Mesenchymal stem cell (in vitro differentiated cells and primary cell): ENCODE results near the gene EXOC4.

Source experiments
- DNase-seq: peaks from one replicate; pipeline ENCODE4 v3.0.0-alpha.2; 2013
- H2AFZ ChIP-seq: one replicate; pipeline ENCODE4 v1.6.1; 2013; ENCODE audit warnings: low read depth, mild to moderate bottlenecking, control low read depth, inconsistent platforms, low read length, moderate library complexity
- H2AK5ac ChIP-seq: 2 replicates; pipeline ENCODE4 v1.6.1; 2013; ENCODE audit warnings: low read length, moderate library complexity, mild to moderate bottlenecking, inconsistent platforms; ENCODE audit not compliant: severe bottlenecking
- H2BK120ac ChIP-seq: one replicate; pipeline ENCODE4 v1.6.1; 2013; ENCODE audit warnings: low read depth, mild to moderate bottlenecking, inconsistent platforms, low read length, moderate library complexity
- H2BK12ac ChIP-seq, 2 experiments: one replicate each; pipeline ENCODE4 v1.6.1; 2013; ENCODE audit warnings: inconsistent platforms in 2 of 2, low read length in 2 of 2, mild to moderate bottlenecking in 2 of 2, moderate library complexity in 2 of 2, control low read depth in 1 of 2
- H2BK15ac ChIP-seq: one replicate; pipeline ENCODE4 v1.6.1; 2013; ENCODE audit warnings: mild to moderate bottlenecking, low read depth, inconsistent platforms; ENCODE audit not compliant: poor library complexity, severe bottlenecking
- H2BK5ac ChIP-seq: 2 replicates; pipeline ENCODE4 v1.6.1; 2013; ENCODE audit warnings: low read depth, mild to moderate bottlenecking, low read length, control low read depth, inconsistent platforms; ENCODE audit not compliant: poor library complexity, severe bottlenecking
- H3K14ac ChIP-seq, 2 experiments: one replicate each; pipeline ENCODE4 v1.6.1; 2013; ENCODE audit warnings: inconsistent platforms in 2 of 2, low read length in 2 of 2, control low read depth in 1 of 2, mild to moderate bottlenecking in 1 of 2, moderate library complexity in 1 of 2
- H3K18ac ChIP-seq, 2 experiments: one replicate each; pipeline ENCODE4 v1.6.1; 2013; ENCODE audit warnings: inconsistent platforms in 2 of 2, low read length in 2 of 2, control low read depth in 1 of 2, low read depth in 1 of 2, mild to moderate bottlenecking in 1 of 2
- H3K23ac ChIP-seq, 2 experiments: one replicate each; pipeline ENCODE4 v1.6.1; 2013; ENCODE audit warnings: inconsistent platforms in 2 of 2, low read length in 2 of 2, mild to moderate bottlenecking in 2 of 2, moderate library complexity in 2 of 2, control low read depth in 1 of 2
- H3K27ac ChIP-seq: 2 replicates; pipeline ENCODE4 v1.5.1; 2013; ENCODE audit warnings: mild to moderate bottlenecking, moderate library complexity, low read length, control low read depth, inconsistent platforms; ENCODE audit not compliant: poor library complexity, severe bottlenecking
- H3K27me3 ChIP-seq, 2 experiments: 2 replicates each; pipeline versions ENCODE4 v1.6.1 to v1.7.0; 2013; ENCODE audit warnings: low read length in 2 of 2, mild to moderate bottlenecking in 2 of 2, moderate library complexity in 2 of 2, control low read depth in 1 of 2, inconsistent platforms in 1 of 2; ENCODE audit not compliant: control insufficient read depth in 1 of 2, insufficient read depth in 1 of 2
- H3K36me3 ChIP-seq, 2 experiments: 2 replicates each; pipeline versions ENCODE4 v1.6.1 to v1.7.0; 2013; ENCODE audit warnings: low read length in 2 of 2, control low read depth in 1 of 2, inconsistent platforms in 1 of 2, low read depth in 1 of 2, mild to moderate bottlenecking in 1 of 2; ENCODE audit not compliant: insufficient read depth in 2 of 2, control insufficient read depth in 1 of 2
- H3K4ac ChIP-seq, 2 experiments: one replicate each; pipeline ENCODE4 v1.6.1; 2013; ENCODE audit warnings: inconsistent platforms in 2 of 2, low read length in 2 of 2, mild to moderate bottlenecking in 2 of 2, moderate library complexity in 2 of 2, control low read depth in 1 of 2, low read depth in 1 of 2
- H3K4me1 ChIP-seq: 2 replicates; pipeline ENCODE4 v1.6.1; 2013; ENCODE audit warnings: low read depth, low read length, control low read depth; ENCODE audit not compliant: control insufficient read depth, insufficient read depth
- H3K4me2 ChIP-seq: 2 replicates; pipeline ENCODE4 v1.6.1; 2013; ENCODE audit warnings: low read length, mild to moderate bottlenecking, inconsistent platforms; ENCODE audit not compliant: poor library complexity, severe bottlenecking
- H3K4me3 ChIP-seq, 2 experiments: 2 replicates each; pipeline versions ENCODE4 v1.5.1 to v1.7.0; 2013; ENCODE audit warnings: low read length in 2 of 2, mild to moderate bottlenecking in 2 of 2, control low read depth in 1 of 2, low read depth in 1 of 2; ENCODE audit not compliant: insufficient read depth in 1 of 2
- H3K79me1 ChIP-seq: replicated peaks from 2 replicates; pipeline ENCODE4 v1.6.1; 2013; ENCODE audit warnings: mild to moderate bottlenecking, control low read depth, low read length, inconsistent platforms; ENCODE audit not compliant: poor library complexity, severe bottlenecking
- H3K9ac ChIP-seq: 2 replicates; pipeline ENCODE4 v1.7.0; 2013; ENCODE audit warnings: mild to moderate bottlenecking, low read length, moderate library complexity
- H3K9me3 ChIP-seq: 2 replicates; pipeline ENCODE4 v1.7.0; 2013; ENCODE audit warnings: mild to moderate bottlenecking, low read length; ENCODE audit not compliant: control insufficient read depth
- H4K8ac ChIP-seq: one replicate; pipeline ENCODE4 v1.6.1; 2013; ENCODE audit warnings: inconsistent platforms, mild to moderate bottlenecking, low read length, moderate library complexity
- H4K91ac ChIP-seq: one replicate; pipeline ENCODE4 v1.6.1; 2013; ENCODE audit warnings: mild to moderate bottlenecking, low read length, inconsistent platforms
- WGBS: methylation state at CpG from one replicate; pipeline ENCODE4 v1.1.7; 2013; ENCODE audit warnings: mixed read lengths; 5-methylcytosine and 5-hydroxymethylcytosine counted together

Gene EXOC4

GRCh38 chr7:133564484-133564883 is 311.6 kb downstream of the EXOC4 start:
- H3K27ac ChIP-seq = no peak overlapping the region
- H2BK15ac ChIP-seq = no peak overlapping the region
- H2AK5ac ChIP-seq = no peak overlapping the region
- H3K4ac ChIP-seq = no peak overlapping the region
- no peak overlapping the region for H4K91ac ChIP-seq
- H2AFZ ChIP-seq = no peak overlapping the region
- H3K4me2 ChIP-seq = no peak overlapping the region
- H4K8ac ChIP-seq = no peak overlapping the region
- H3K9me3 ChIP-seq = no peaks in the 10 kb centered on the region
- no peaks in the 10 kb centered on the region for H3K27me3 ChIP-seq
- no peak overlapping the region for H3K14ac ChIP-seq
- no peak for DNase-seq
- no peak overlapping the region for H2BK120ac ChIP-seq
- no peaks in the 10 kb centered on the region for H3K36me3 ChIP-seq
- WGBS = 100% methylated on average over 1 of the region's 2 CpGs
- H3K18ac ChIP-seq = no peak overlapping the region
- H3K4me1 ChIP-seq = peaks cover 4% of the 10 kb centered on the region
- H3K79me1 ChIP-seq = peaks cover 17% of the 10 kb centered on the region
- peak overlapping the region; percentile 73 for H2BK5ac ChIP-seq
- H3K9ac ChIP-seq = no peak overlapping the region
- no peak overlapping the region for H2BK12ac ChIP-seq
- H3K23ac ChIP-seq = no peak overlapping the region
- no peak overlapping the region for H3K4me3 ChIP-seq

GRCh38 chr7:133568544-133568943 is 315.7 kb downstream of the EXOC4 start:
- WGBS = 100% methylated on average over 1 of the region's 3 CpGs

DNA sequence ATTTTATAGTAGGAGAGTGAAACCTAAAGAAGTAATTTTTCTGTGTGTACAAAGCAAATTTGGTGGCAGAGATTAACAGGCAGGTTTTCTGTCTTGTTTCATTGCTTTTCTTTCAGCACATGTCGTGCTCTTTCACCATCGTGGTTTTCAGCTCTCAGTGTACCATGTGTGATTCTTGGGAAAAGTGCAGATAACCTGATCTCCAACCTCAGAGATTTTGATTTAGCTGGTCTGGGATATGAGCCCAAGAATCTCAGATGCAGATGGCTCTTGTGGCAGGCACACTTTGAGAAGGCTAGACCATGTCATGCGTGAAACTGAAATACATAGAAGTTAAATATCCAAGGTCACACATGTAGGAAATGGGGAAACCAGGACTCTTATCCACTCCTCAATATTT is 317.4 kb downstream of the EXOC4 start:
- Histone ChIP-seq H3K4ac (no peak overlapping the region), H2AFZ (no peak overlapping the region), H2BK5ac (no peak overlapping the region), H4K91ac (no peak overlapping the region), H3K4me3 (no peak overlapping the region), H3K9ac (no peak overlapping the region), H3K27me3 (no peaks in the 10 kb centered on the region), H2AK5ac (no peak overlapping the region), H3K79me1 (peaks cover 18% of the 10 kb centered on the region), H3K23ac (no peak overlapping the region), H2BK12ac (no peak overlapping the region), H3K4me2 (no peak overlapping the region), H3K36me3 (no peaks in the 10 kb centered on the region), H3K18ac (no peak overlapping the region), H2BK120ac (no peak overlapping the region), H4K8ac (no peak overlapping the region), H3K27ac (no peak overlapping the region), H3K4me1 (peaks cover 3% of the 10 kb centered on the region), H3K9me3 (no peaks in the 10 kb centered on the region), H3K14ac (no peak overlapping the region), H2BK15ac (no peak overlapping the region)
- 97% methylated on average over 2 of the region's 3 CpGs for WGBS
- no peak for DNase-seq

More at GRCh38 chr7:133568544-133568943, 315.7 kb downstream of the EXOC4 start:
- Histone ChIP-seq H2BK5ac (no peak overlapping the region), H3K9me3 (no peaks in the 10 kb centered on the region), H2AK5ac (no peak overlapping the region), H2AFZ (no peak overlapping the region), H3K23ac (no peak overlapping the region), H3K27ac (no peak overlapping the region), H4K8ac (no peak overlapping the region), H4K91ac (no peak overlapping the region), H3K36me3 (no peaks in the 10 kb centered on the region), H3K4me1 (peaks cover 3% of the 10 kb centered on the region), H3K4me2 (no peak overlapping the region), H3K18ac (no peak overlapping the region), H3K14ac (no peak overlapping the region), H3K9ac (no peak overlapping the region), H3K79me1 (peaks cover 25% of the 10 kb centered on the region), H3K4ac (no peak overlapping the region), H2BK12ac (no peak overlapping the region), H3K27me3 (no peaks in the 10 kb centered on the region), H2BK15ac (no peak overlapping the region), H3K4me3 (no peak overlapping the region), H2BK120ac (no peak overlapping the region)
- no peak for DNase-seq

GRCh38 chr7:133571076-133571475 is 318.2 kb downstream of the EXOC4 start:
- Histone ChIP-seq H2BK5ac (no peak overlapping the region), H3K27me3 (no peaks in the 10 kb centered on the region), H3K4ac (no peak overlapping the region), H3K9me3 (no peaks in the 10 kb centered on the region), H3K4me2 (no peak overlapping the region), H3K23ac (no peak overlapping the region), H3K27ac (no peak overlapping the region), H2AK5ac (no peak overlapping the region), H3K4me3 (no peak overlapping the region), H3K36me3 (no peaks in the 10 kb centered on the region), H2BK120ac (no peak overlapping the region), H2BK12ac (no peak overlapping the region), H3K14ac (no peak overlapping the region), H2AFZ (no peak overlapping the region), H3K4me1 (peaks cover 3% of the 10 kb centered on the region), H4K91ac (no peak overlapping the region), H2BK15ac (no peak overlapping the region), H3K18ac (no peak overlapping the region), H3K79me1 (peaks cover 17% of the 10 kb centered on the region), H3K9ac (no peak overlapping the region), H4K8ac (no peak overlapping the region)
- no peak for DNase-seq
- WGBS = 100% methylated on average over 3 of the region's 3 CpGs
